Body of pancreas (tissue), 4 donors: ENCODE results near the gene B4GALNT3.

Experiments used
- POLR2A ChIP-seq, 3 donors: fragments of 450-650 bp; IDR thresholded peaks; one replicate each; pipeline ENCODE4 v1.6.1; 2016; ENCODE audit warnings: antibody characterized with exemption in 3 of 3, mild to moderate bottlenecking in 2 of 3
- TF ChIP-seq, protein P1 (sequence below), 7 experiments: fragments of 450-650 bp in 4 of 7; fragments of 200-600 bp in 3 of 7; sonication (generic) in 3 of 7; IDR thresholded peaks; one replicate each; pipeline ENCODE4 v1.5.1; 2016 to 2019; ENCODE audit warnings: antibody characterized with exemption in 7 of 7

DNA sequence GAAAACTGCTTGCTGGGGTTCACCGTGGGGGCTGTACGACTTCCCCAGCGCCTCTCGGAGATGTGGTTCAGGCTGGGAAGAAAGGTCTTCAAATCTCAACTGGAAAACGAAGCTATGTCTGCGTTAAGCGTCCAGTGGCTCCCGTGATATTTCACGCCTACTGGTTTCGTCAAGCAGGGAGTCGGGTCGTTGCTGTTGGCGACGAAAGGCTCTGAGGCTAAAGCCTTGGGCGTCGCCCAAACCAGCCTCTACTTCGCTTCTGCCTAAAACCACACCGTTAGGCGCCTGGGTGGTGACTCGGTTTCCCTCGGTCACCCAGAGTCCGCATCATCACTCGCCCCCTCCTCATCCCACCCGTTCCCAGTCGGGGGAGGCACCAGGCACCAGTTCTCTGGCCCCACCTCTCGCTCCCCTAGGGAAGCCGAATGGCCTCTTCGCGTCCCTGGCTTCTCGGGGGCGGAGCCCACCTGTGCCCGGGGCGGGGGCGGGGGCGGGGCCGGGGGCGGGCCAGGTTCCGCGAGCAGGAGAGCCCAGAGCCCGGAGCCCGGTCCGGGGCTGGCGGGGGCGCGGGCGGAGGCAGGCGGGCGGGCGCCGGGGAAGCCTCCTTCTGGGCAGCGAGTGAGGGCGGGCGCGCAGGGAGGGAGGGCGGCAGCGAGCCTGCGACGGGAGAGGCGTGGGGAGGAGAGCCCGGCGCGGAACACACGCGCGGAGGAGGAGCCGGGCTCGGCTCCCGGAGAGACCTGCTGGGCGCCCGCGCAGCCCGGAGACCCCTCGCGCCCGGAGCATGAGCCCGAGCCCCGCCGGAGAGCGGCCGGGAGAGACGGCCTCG, at the start of gene B4GALNT3:
- TF ChIP-seq, protein P1, sequence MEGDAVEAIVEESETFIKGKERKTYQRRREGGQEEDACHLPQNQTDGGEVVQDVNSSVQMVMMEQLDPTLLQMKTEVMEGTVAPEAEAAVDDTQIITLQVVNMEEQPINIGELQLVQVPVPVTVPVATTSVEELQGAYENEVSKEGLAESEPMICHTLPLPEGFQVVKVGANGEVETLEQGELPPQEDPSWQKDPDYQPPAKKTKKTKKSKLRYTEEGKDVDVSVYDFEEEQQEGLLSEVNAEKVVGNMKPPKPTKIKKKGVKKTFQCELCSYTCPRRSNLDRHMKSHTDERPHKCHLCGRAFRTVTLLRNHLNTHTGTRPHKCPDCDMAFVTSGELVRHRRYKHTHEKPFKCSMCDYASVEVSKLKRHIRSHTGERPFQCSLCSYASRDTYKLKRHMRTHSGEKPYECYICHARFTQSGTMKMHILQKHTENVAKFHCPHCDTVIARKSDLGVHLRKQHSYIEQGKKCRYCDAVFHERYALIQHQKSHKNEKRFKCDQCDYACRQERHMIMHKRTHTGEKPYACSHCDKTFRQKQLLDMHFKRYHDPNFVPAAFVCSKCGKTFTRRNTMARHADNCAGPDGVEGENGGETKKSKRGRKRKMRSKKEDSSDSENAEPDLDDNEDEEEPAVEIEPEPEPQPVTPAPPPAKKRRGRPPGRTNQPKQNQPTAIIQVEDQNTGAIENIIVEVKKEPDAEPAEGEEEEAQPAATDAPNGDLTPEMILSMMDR (IDR thresholded peaks at IDR 0.05): no peak
- TF ChIP-seq POLR2A (IDR thresholded peaks at IDR 0.05): peak; percentile 11 to 41 (median 37)
